Activated gamma-delta T cell treated with anti-CD3 and anti-CD28 coated beads, Interleukin-2, amount 50 U/mL, for 16 hours (primary cell): ENCODE measurements around the gene POLR1G.
"Not testable (repeated sequence)": the region's sequence is repeated elsewhere in the genome, so short reads cannot be mapped to it uniquely, and the experiment has no call there.

Experiments
- DNase-seq: peaks from one replicate; pipeline ENCODE4 v3.0.0-alpha.2; 2020; ENCODE audit warnings: low read depth

The POLR1G gene

GRCh38 chr19:45420356-45420755 lies 13.9 kb downstream of the POLR1G start:
- no peak for DNase-seq

GRCh38 chr19:45420871-45421270 lies 14.4 kb downstream of the POLR1G start:
- DNase-seq, result no peak

DNA sequence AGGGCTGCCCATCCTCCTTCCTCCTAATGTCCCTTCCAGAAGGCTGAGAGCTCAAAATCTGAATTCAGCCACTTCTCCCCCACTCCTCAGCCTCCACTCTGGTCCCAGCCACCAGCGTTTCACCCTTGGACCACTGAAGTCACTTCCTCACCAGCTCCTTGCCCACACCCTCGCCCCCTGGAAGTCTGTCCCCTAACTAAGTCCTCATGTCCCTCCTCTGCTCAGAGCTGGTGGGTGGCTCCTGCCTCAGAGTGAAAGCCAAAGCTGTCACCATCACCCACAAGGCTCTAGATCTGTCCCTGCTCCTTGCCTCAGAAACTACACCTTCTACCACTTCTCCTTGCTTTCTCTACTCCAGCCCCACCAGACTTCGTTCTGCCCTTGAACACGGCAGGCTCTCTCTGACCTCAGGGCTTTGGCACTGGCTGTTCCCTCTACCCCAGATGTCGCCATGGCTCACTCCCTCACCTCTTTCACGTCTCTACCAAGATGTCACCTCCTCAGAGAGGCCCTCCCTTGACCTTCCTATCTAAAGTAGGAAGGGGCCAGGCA lies 15.6 kb downstream of the POLR1G start:
- DNase-seq, result no peak

GRCh38 chr19:45423033-45423588 lies 16.7 kb downstream of the POLR1G start:
- peak; percentile 62 for DNase-seq

DNA sequence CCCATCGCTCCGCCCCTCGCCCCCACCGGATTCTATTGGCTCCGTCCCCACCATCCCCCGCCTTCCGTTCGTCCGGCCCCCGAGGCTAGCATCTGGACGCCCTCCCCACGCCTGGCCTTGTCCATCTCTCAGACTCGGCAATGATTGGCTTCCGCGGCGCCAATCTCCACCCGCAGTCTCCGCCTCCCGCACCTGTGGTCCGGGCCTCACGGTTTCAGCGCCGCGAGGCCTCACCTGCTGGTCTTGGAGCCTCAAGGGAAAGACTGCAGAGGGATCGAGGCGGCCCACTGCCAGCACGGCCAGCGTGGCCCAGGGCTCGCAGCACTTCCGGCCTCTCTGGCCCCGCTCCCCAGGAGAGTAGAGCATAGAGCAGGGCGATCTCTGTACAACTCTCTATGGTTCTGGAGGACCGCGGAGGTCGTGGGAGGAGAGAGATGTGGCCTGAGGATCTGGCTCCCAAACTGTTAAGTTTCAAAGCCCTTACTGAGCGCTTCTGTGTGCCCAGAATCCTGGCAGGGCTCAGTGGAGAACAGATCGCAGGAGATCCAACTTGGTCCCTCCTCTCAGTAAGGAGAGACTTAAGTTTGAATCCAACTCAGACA lies 17.2 kb downstream of the POLR1G start, which contains the start of gene ERCC1:
ERCC1 (minus strand) TSS at position 329 of the 602 bp plus-strand sequence. CDS start 543 bp downstream, outside the sequence.
- no peak for DNase-seq

GRCh38 chr19:45424191-45425058 lies 18.0 kb downstream of the POLR1G start:
- DNase-seq, result no peak

DNA sequence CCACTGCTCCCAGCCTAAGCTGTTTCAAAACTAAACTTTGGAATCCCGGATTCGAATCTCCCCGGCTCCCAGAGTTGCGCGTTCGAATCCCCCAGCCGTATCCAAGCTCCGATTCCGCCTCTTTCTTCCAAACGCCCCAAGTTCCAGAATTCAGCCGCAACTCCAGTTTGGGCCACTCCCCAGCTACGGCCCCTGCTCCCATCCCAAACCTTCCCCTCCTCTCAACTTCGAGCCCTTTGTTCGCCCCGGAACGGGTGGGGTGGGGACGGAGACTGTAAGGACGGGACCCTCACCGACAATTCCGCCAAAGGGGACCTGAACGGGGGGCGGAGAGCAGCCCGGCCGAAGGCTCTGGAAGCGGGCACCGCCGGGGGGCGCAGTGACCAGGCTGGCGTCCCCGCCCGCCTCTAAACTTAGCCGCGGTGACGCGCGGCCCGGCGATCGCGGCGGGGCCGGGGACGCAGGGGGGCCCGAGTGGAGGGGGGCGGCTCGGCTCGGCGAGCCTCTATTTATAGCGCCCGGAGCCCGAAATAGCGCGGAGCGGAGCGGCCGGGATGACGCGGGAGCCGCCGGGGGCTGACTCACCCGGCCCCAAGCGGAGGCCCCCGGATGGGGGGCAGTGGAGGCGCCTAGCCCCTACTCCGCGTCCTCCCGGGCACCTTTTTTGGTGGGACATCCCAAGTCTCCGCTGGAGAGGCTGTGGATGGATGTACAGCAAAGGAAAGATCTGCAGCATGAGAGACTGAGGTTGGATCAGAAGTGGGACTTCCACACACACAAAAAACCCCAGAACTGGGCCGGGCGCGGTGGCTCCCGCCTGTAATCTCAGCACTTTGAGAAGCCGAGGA lies 22.2 kb downstream of the POLR1G start:
- no peak for DNase-seq

DNA sequence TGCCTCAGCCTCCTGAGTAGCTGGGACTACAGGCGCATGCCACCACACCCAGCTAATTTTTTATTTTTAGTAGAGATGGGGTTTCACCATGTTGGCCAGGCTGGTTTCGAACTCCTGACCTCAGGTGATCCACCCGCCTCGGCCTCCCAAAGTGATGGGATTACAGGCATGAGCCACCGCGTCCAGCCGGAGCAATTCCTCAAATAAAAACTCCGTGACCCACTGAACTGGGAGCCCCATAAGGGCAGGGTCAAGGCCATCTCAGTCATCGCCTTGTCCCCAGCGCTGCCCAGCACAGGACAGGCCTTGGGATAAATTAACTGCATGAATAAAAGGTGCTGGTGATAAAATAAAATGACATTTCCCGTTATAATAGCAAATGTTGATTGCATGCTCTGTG lies 23.5 kb downstream of the POLR1G start:
- not testable (repeated sequence) for DNase-seq

- DNase-seq, result not testable (repeated sequence)
Observed at GRCh38 chr19:45431008-45431407, 24.6 kb downstream of the POLR1G start.

GRCh38 chr19:45432543-45432942 lies 26.1 kb downstream of the POLR1G start:
- DNase-seq, result not testable (repeated sequence)

DNA sequence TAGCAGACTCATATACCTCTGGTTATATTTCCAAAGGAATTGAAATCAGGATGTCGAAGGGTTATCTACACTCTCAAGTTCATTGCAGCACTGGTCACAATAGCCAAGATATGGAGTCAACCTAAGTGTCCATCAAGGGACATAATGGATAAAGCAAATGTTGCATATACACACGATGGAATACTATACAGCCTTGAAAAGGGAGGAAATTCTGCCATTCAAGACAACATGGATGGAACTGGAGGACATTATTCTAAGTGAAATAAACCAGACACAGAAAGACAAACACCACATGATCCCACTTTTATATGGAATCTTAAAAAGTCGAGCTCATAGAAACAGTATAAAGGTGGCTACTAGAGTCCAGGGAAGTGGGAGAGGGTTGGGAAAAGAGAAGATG lies 30.9 kb downstream of the POLR1G start:
- DNase-seq, result no peak

- DNase-seq, result no peak
Observed at GRCh38 chr19:45439190-45439568, 32.7 kb downstream of the POLR1G start.

DNA sequence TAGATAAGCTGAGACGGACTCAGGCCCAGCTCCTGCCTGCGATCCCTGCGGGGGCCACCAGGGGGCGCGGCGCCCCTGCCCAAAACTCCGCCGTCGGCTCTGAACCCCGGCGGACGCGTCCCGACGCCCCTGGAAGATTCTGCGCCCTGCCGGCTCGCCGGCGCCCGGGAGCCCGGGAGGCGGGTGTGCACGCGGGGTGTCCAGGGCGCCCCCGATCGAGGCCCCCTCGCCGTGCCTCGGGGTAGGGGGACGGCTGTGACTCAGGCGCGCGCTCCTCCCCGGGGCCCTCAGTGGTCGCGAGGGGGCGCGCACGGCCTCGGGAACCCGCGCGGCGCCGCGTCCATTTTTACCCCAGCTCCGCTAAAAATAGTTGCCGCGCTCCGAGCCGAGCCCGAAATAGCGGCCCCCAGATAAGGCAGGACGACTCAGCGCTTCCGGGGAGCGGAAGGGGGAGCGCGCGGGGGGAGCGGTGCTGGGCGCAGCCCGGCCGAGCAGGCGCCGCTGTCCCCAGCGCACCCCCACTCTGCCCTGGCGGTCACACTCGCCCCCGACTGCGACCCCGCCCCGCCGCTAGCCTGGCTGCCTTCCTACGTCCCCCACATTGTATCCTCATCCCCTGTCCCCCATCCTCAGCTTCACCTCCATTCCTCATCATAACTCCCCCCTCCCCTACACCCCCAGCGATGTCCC lies 33.3 kb downstream of the POLR1G start:
- peak; percentile 79 for DNase-seq

GRCh38 chr19:45440259-45440638 lies 33.8 kb downstream of the POLR1G start:
- no peak for DNase-seq

DNA sequence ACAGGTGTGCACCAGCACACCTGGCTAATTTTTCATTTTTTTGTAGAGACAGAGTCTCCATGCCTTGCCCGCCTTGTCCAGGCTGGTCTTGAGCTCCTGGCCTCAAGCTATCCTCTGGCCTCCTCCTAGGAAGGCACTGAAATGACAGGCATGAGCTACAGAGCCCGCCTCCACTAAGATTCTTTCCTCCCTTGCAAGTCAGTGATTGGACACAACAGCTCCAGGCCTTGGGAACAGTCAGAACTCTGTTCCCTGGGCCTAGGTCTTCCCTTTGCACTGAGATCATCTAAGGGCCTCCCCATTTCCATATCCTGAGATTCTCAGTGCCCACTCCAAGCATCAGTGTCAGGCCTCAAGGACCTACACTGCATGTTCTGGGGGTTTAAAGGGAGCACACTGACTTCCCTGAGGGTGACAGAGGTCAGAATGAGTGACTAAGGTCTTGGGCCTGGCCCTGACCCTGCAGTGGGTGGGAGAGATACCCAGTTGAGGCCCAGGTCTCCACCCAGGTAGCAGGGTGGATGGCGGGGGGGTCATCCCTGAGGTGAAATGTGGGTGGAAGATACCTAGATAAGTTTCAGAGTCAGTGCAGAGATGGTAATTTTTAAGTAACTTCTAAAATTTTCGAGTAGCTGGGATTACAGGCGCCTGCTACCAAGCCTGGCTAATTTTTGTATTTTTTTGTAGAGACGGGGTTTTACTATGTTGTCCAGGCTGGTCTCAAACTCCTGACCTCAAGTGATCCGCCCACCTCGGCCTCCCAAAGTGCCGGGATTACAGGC lies 34.6 kb downstream of the POLR1G start:
- no peak for DNase-seq

DNA sequence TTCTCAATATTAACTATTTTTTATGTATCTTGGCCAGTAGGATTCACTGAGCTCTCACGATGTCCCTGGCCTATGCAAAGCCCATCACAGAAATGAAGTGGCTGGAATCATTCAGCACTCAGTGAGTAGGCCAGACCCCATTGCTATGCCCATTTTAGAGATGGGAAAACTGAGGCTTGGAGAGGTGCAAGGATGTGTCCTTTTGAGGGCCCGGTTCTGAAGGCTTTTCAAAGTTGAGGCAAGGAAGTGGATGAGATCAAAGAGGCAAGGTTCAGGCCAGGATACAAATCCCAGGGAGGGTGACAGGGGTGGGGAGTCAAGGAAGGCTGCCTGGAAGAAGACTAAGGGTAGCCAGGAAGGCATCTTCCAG lies 35.9 kb downstream of the POLR1G start:
- DNase-seq, result no peak

- DNase-seq, result no peak
Observed at GRCh38 chr19:45442778-45443461, 36.5 kb downstream of the POLR1G start.

GRCh38 chr19:45443462-45444317 lies 37.2 kb downstream of the POLR1G start:
- DNase-seq, result peak; percentile 20
